OCI-LY1 (cell line): ENCODE measurements around the gene CREB5.

ENCODE experiments used
- H2AFZ ChIP-seq: fragments of 200-600 bp; sonication (generic), shearing (Covaris generic); 2 replicates; pipeline ENCODE4 v1.6.0; 2014; ENCODE audit warnings: antibody characterized with exemption, mild to moderate bottlenecking, low read length
- H3F3A ChIP-seq: fragments of 200-600 bp; sonication (generic), shearing (Covaris generic); 2 replicates; pipeline ENCODE4 v1.6.0; 2014; ENCODE audit warnings: mild to moderate bottlenecking, antibody characterized with exemption, low read length, moderate library complexity; ENCODE audit not compliant: insufficient read depth
- H3K27ac ChIP-seq: fragments of 200-600 bp; sonication (generic); 2 replicates; pipeline ENCODE4 v1.5.1; 2014; ENCODE audit warnings: low read length, mixed run types, mild to moderate bottlenecking, low read depth; ENCODE audit not compliant: poor library complexity, severe bottlenecking
- H3K27me3 ChIP-seq: fragments of 200-600 bp; sonication (generic); 2 replicates; pipeline ENCODE4 v1.6.0; 2014; ENCODE audit warnings: antibody characterized with exemption, mild to moderate bottlenecking, low read length, moderate library complexity; ENCODE audit not compliant: insufficient read depth
- H3K36me3 ChIP-seq: fragments of 200-600 bp; sonication (generic); 2 replicates; pipeline ENCODE4 v1.6.1; 2014; ENCODE audit warnings: mild to moderate bottlenecking, antibody characterized with exemption, low read length, moderate library complexity, mixed read lengths; ENCODE audit not compliant: insufficient read depth
- H3K4me1 ChIP-seq: fragments of 200-600 bp; sonication (generic); 2 replicates; pipeline ENCODE4 v1.5.1; 2014; ENCODE audit warnings: mild to moderate bottlenecking, low read length, moderate library complexity; ENCODE audit not compliant: insufficient read depth, severe bottlenecking
- H3K4me2 ChIP-seq: fragments of 200-600 bp; sonication (generic), shearing (Covaris generic); 2 replicates; pipeline ENCODE4 v1.6.1; 2014; ENCODE audit warnings: low read length
- H3K4me3 ChIP-seq: fragments of 200-600 bp; sonication (generic); 2 replicates; pipeline ENCODE4 v1.5.1; 2014; ENCODE audit warnings: low read length, low read depth, mild to moderate bottlenecking, mixed read lengths; ENCODE audit not compliant: poor library complexity, severe bottlenecking
- H3K79me2 ChIP-seq: fragments of 200-600 bp; shearing (Covaris generic); 2 replicates; pipeline ENCODE4 v1.6.1; 2016; ENCODE audit warnings: mixed run types, low read length, mixed read lengths; ENCODE audit not compliant: insufficient read depth
- H3K9ac ChIP-seq: fragments of 200-600 bp; sonication (generic), shearing (Covaris generic); 2 replicates; pipeline ENCODE4 v1.6.1; 2014; ENCODE audit warnings: mild to moderate bottlenecking, low read length, mixed read lengths
- H3K9me2 ChIP-seq: fragments of 200-600 bp; sonication (generic), shearing (Covaris generic); 2 replicates; pipeline ENCODE4 v1.6.1; 2014; ENCODE audit warnings: low read depth, mild to moderate bottlenecking, low read length, mixed read lengths
- H3K9me3 ChIP-seq: fragments of 200-600 bp; shearing (Covaris generic); 2 replicates; pipeline ENCODE4 v1.6.1; 2014; ENCODE audit warnings: low read length, mixed read lengths
- H4K20me1 ChIP-seq: fragments of 200-600 bp; sonication (generic), shearing (Covaris generic); 2 replicates; pipeline ENCODE4 v1.6.0; 2016; ENCODE audit warnings: mild to moderate bottlenecking, low read length; ENCODE audit not compliant: insufficient read depth
- EZH2 ChIP-seq: fragments of 200-600 bp; sonication (generic), shearing (Covaris generic); IDR thresholded peaks from 2 replicates; pipeline ENCODE4 v1.8.0; 2017; ENCODE audit warnings: borderline replicate concordance, mixed run types, mild to moderate bottlenecking, antibody characterized with exemption, low read length, moderate library complexity, mixed read lengths
- TF ChIP-seq, protein P1 (sequence below): fragments of 200-600 bp; sonication (generic), shearing (Covaris generic); IDR thresholded peaks from 2 replicates; pipeline ENCODE4 v1.5.1; 2017; ENCODE audit warnings: mild to moderate bottlenecking, antibody characterized with exemption, low read length, moderate library complexity, mixed read lengths

The CREB5 gene

DNA sequence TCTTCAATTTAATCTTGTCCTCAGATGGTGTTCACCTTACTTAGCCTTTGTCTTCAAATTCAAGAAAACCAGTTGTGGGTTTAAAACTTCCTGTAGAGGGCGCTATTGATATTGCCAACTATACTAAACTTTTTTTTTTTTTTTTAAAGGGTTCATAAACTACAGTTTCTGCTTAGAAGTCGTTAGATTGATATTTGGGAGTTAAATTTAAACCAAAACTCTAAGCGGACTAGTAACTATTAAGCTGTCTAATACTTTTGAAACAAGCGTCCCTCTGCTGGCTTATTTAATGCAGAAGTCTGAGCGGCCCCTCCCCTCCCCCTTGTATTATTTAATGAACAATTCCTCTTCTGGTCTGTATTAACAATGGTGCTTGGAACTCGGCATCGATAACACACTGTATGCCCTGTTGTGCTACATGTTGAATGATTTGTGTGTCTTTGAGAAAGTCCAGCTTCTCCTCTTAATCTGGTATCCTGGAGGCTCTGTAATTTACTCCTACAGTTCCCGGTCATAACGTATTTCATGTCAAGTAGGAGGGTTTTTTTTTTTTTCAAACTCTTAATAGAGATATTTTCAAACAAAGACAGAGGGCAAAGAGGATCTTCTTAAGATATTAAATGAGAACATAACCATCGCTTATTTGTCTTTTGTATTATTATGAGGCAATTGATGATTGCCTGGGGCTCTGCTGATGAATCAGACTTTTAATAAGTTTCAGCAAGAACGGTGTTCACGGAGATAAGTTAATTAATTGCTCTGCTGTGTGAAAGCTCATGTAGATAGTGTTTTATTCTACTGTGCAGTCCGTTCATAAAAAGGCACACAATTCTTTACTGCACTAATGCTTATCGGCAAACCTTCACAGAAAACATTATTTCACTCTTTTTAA, 22.6 kb upstream of the CREB5 start:
- Histone ChIP-seq H3K4me2 (no peak overlapping the region), H3K4me3 (no peak overlapping the region), H3K36me3 (no peaks in the 10 kb centered on the region), H3K27ac (no peak overlapping the region), H4K20me1 (no peaks in the 10 kb centered on the region), H3K27me3 (no peaks in the 10 kb centered on the region; the same call in 1 of the 2 replicates), H3K79me2 (no peaks in the 10 kb centered on the region), H3K4me1 (peaks cover 4% of the 10 kb centered on the region), H3K9me2 (no peaks in the 10 kb centered on the region), H3K9me3 (no peaks in the 10 kb centered on the region), H3K9ac (no peak overlapping the region), H2AFZ (no peak overlapping the region), H3F3A (no peaks in the 10 kb centered on the region)
- no peak for TF ChIP-seq EZH2
- TF ChIP-seq, protein P1, sequence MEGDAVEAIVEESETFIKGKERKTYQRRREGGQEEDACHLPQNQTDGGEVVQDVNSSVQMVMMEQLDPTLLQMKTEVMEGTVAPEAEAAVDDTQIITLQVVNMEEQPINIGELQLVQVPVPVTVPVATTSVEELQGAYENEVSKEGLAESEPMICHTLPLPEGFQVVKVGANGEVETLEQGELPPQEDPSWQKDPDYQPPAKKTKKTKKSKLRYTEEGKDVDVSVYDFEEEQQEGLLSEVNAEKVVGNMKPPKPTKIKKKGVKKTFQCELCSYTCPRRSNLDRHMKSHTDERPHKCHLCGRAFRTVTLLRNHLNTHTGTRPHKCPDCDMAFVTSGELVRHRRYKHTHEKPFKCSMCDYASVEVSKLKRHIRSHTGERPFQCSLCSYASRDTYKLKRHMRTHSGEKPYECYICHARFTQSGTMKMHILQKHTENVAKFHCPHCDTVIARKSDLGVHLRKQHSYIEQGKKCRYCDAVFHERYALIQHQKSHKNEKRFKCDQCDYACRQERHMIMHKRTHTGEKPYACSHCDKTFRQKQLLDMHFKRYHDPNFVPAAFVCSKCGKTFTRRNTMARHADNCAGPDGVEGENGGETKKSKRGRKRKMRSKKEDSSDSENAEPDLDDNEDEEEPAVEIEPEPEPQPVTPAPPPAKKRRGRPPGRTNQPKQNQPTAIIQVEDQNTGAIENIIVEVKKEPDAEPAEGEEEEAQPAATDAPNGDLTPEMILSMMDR, result peak; percentile 95

DNA sequence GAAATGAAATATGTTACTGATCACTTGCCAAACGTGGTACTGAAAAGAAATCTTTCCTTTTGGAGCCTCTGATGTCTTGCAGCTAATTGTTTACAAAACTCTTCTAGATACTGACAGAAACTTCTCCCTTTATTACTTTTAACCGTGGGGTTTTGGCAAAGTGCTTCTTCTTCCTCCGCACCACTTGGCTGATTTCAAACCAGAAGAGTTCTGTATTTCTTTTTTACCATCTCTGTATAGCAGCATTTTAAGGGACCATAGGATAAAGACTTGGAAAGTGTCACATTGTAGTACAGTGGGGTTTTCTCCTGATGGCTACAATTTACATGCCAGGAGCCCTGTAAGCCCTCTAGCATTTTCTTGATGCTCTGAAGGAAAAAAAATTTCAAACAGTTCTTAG, 21.9 kb upstream of the CREB5 start:
- H3F3A ChIP-seq, result no peaks in the 10 kb centered on the region
- TF ChIP-seq, protein P1, result no peak
- TF ChIP-seq EZH2, result no peak
- no peaks in the 10 kb centered on the region; the same call in 1 of the 2 replicates for H3K27me3 ChIP-seq
- H3K36me3 ChIP-seq, result no peaks in the 10 kb centered on the region
- H3K4me1 ChIP-seq, result peaks cover 4% of the 10 kb centered on the region
- H3K4me3 ChIP-seq, result no peak overlapping the region
- H4K20me1 ChIP-seq, result no peaks in the 10 kb centered on the region
- no peak overlapping the region for H2AFZ ChIP-seq
- no peak overlapping the region for H3K4me2 ChIP-seq
- H3K9me3 ChIP-seq, result no peaks in the 10 kb centered on the region
- H3K79me2 ChIP-seq, result no peaks in the 10 kb centered on the region
- no peak overlapping the region for H3K9ac ChIP-seq
- H3K9me2 ChIP-seq, result no peaks in the 10 kb centered on the region
- H3K27ac ChIP-seq, result no peak overlapping the region

DNA sequence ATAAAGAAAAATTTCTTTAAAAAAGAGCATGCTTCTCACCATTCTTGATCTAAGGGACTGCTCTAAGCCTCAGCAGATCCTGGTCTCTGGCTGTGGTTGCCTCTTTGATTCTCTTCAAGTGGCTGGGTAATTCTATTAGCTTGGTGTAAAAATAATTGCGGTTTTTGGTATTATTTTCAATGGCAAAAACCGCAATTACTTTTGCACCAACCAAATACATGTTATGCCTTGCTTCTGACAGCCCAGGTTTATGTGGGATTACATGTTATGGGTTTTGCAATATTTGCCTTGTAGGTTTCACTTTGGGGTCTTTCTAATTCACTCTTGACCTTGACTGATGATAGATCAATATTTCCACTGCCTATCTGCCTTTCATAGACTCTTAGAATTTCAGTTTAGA, 20.0 kb upstream of the CREB5 start:
- Histone ChIP-seq H3F3A (no peaks in the 10 kb centered on the region), H3K79me2 (no peaks in the 10 kb centered on the region), H4K20me1 (no peaks in the 10 kb centered on the region), H3K4me3 (no peak overlapping the region), H3K36me3 (no peaks in the 10 kb centered on the region), H3K4me1 (peaks cover 4% of the 10 kb centered on the region), H3K4me2 (no peak overlapping the region), H3K9ac (no peak overlapping the region), H3K27me3 (no peaks in the 10 kb centered on the region; the same call in 1 of the 2 replicates), H3K9me2 (no peaks in the 10 kb centered on the region), H3K27ac (no peak overlapping the region), H3K9me3 (no peaks in the 10 kb centered on the region), H2AFZ (no peak overlapping the region)
- TF ChIP-seq, protein P1, result no peak
- no peak for TF ChIP-seq EZH2
